GM18867 (cell line): ENCODE data around the gene DOK1.
"Not testable (repeated sequence)": the region's sequence is repeated elsewhere in the genome, so short reads cannot be mapped to it uniquely, and the experiment has no call there.

Experiments
- ATAC-seq: cut with Tn5 transposase; IDR thresholded peaks from one replicate; pipeline ENCODE4 v1.9.1; 2021; ENCODE audit warnings: mild to moderate bottlenecking, moderate library complexity; ENCODE audit not compliant: unreplicated experiment

DOK1 gene

DNA sequence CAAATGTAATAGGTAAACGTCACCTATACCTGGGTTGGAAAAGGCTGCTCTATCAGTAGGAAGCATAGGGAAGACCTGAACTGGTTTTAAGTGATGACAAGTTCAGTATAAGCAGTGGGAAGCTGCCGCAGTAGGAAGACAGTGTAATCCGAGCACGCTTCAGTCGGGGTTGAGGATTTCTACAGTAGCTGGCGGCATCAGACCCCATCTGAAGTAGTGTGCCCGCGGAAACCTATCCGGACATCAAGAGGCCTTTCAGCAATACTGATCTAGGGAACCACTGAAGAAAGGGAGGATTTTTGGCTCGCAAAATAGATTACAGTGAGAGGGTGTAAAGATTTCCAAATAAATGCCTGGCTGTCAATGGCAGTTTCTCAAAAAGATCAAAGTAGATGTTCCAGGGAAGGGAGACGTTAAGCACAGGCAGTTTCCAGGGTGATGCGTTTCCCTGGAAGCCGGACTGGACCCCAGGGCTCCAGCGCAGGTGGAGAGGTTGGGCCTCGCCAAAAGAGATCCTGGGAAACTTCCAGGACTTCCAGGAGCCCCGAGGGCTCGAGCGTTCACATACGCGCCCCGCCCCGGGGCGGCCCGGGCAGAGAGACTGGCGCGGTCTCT is 6.1 kb upstream of the DOK1 start:
- ATAC-seq, result no peak

DNA sequence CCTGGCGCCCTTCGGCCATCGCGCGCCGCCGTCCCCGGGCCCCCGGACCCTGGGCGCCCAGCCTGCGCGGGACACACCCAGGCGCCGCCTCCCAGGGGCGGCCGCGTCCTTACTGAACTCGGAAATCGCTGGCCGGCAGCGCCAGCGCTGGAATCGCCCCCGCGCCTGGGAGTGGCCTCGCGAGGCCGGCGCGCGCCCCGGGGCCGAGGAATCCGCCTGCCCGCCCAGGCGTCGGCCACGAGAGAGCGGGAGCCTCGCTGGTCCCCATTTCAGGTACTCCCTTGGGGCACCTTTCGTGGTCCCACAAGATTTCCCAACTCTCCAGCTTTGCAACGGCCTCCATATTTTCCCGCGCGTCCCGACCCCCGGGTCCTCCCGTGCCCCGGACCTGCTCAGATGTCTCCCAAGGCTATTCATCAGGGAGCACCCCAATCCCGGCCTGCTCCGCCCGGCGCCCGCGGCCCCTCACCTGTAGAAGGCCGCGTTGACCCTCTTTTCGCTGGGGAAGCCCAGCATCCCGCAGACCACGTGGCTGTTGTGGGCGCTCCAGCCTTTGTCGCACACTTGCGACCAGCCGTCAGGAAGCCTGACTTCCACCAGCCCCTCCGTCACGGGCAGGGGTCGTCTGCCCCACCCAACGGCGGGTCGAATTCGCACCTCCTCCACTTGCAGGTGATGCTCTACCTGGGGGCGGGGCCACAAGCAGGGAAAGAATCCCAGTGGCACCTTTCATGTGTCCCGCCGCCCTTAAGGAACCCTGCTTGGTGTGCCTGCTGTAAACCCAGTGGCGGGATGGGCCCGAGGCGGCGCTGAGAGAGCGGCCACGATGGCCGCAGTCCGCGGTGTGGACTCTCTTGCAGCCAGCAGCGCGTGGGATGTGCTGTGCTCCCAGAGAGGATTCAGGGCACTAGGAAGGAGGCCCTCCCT is 5.4 kb upstream of the DOK1 start:
- ATAC-seq, result peak; percentile 34

DNA sequence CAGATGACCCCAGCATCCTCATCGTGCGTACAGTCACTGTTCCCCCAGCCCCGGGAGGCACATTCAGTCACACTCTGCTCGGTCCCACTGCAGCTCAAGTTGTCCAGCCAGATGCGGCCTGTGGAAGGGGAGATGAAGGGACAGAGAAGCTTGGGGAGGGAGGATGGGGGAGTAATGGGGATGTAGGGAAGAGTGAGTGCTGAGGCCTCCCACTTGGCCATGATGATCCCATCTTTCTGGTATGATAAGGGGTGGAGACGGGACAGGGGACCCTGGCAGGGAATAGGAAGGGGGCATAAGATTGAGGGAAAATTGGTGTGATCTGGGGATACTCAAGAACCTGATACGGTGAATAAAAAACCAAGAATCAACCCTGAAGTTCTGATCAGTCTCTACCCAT is 4.3 kb upstream of the DOK1 start:
- no peak for ATAC-seq

DNA sequence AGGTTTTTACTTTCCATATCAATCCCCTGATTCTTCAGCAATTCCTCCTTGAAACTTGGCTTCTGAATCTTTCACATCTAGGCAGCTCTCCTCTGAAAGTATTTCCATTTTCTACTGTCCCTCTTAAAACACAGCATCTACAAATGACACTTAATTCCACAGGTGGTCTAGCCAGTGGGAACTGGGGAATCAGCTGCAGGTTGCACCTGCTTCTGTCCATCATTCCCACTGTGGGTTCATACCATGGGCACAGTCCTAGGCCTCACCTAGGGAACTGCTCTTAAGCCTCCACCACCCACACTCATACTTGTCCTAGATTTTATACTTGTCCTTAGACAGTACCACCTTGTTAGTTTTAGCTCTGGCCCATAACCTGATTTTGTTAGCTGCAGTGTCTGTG is 3.0 kb upstream of the DOK1 start:
- no peak for ATAC-seq

DNA sequence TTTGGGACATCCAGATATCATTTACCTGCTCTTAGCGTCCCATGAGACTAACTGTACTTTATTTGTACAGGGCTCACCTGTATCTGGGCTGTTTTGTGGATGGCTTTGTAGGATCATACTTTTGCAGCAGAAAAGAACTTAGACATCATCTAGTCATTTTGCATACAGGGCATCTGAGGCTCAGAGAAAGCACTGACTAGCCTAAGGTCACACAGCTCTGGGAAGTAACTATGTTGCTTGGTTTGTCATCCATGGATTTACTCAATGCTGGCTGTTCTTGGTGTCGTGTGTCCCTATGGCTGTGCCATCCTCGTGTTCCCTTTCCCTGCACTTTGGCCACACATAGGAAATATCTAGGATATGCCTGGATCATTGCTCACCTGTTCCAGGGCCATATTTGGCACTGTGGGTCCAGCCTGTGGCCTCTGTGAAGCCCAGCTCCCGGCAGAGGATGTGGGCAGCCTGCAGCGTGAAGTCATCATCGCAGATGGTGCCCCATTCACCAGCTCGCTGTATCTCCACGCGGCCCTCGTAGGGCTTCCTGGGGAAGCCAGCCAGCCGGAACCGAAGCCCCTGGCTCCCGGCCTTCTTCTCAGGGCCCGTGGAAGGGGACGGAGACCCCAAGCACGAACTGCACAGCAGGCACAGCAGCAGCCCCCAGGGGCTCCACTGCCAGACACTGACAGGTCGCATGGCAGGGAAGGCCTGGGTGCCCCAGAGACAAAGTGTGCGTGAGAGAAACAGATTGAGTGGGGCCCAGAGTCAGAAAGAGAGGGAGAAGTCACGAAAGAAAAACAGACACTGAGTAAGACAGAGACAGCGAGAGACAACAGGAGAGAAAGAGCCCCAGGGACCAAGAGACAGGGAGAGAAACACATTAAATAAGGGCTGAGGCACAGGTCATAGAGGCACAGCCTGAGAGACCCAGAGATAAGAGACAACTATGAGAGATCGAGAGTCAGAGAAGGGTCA is 2.3 kb upstream of the DOK1 start:
- ATAC-seq, result no peak

DNA sequence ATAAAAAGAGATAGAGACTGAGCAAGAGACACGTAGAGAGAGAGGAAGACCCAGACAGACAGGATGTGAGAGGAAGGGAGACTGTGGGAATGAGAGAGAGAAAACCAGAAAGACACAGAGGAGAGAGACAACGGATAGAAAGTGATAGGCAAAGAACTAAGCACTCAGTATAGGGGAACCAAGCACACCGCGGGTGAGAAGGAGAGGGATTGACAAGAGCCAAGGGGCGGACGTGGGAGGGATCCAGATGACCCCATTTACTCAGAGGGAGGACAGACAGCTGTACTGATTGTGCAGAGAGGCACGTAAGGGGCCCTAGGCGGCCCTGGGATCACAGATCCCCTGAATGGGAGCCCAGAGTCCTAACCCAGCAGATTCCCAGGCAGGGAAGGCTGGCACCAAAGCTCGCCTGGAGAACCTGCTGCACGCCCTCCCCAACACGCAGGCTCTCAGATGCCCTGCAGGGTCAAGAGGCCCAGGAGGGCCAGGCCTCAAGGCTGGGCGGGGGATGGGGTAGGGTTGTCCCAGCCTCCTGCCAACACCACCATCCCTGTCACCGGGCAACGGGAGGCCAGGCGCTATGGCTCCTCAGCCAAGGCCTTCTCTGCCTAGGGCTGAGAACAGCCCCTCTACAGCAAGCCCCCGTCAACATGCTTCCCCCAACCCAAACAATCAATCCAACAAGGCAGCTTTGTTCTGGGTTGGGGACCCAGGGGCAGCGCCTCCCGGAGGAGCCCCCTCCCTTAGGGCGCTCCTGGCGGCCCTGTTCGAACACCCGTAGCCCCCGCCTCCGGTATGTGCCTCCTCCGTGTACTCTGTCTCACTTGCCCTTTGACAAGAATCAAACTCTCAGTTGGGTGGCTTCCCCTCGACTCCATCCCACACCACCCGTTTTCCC is 1.4 kb upstream of the DOK1 start:
- ATAC-seq, result no peak

DNA sequence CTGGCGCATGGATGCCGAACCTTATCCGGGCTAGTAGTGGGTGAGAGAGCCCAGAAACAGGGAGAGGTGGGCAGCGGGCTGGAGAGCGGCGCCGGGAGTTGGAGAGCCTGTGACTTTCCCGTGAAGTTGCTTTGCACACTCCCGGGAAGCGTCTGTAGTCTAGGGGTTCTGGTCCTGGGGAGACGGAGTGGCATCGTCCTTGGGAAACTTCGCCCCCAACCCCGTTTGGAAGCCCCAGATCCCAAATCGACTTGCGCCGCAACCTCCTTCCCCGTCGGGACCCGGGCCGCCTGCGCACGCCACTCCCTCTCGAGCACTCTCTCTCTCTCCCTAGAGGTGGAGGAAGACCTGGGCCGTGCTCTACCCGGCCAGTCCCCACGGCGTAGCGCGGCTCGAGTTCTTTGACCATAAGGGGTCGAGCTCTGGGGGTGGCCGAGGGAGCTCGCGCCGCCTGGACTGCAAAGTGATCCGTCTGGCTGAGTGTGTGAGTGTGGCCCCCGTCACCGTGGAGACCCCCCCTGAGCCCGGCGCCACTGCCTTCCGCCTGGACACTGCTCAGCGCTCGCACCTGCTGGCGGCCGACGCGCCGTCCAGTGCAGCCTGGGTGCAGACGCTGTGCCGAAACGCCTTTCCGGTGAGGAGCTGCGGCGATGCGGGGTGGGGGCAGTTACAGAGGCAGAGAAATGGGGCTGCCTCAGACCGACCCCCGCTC is 456 bp downstream of the DOK1 start:
- peak; percentile 46 for ATAC-seq

DNA sequence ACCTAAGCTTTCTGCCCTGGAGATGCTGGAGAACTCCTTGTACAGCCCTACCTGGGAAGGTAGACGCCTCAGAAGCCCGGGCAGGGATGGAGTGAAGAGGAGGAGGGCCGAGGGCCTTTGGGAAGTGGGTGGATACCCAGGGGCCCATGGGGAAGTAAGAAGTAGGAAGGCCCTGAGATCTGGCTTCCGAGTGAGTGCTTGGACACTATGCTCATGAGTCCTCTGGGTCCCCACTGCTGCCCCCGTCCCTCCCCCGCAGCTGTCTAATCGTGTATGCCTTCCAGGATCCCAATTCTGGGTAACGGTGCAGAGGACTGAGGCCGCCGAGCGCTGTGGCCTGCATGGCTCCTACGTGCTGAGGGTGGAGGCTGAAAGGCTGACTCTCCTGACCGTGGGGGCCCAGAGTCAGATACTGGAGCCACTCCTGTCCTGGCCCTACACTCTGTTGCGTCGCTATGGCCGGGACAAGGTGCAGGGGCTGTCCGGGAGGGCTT is 1.1 kb downstream of the DOK1 start:
- ATAC-seq, result no peak

DNA sequence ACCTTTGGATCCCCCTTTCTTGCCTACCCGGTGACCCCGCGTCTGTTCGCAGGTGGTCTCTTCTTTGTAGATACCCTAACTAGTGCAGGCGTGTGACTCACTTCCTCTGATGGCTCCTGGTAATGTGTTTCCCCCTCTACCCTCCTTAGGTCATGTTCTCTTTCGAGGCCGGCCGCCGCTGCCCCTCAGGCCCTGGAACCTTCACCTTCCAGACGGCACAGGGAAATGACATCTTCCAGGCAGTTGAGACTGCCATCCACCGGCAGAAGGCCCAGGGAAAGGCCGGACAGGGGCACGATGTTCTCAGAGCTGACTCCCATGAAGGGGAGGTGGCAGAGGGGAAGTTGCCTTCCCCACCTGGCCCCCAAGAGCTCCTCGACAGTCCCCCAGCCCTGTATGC is 1.6 kb downstream of the DOK1 start:
- ATAC-seq, result no peak

DNA sequence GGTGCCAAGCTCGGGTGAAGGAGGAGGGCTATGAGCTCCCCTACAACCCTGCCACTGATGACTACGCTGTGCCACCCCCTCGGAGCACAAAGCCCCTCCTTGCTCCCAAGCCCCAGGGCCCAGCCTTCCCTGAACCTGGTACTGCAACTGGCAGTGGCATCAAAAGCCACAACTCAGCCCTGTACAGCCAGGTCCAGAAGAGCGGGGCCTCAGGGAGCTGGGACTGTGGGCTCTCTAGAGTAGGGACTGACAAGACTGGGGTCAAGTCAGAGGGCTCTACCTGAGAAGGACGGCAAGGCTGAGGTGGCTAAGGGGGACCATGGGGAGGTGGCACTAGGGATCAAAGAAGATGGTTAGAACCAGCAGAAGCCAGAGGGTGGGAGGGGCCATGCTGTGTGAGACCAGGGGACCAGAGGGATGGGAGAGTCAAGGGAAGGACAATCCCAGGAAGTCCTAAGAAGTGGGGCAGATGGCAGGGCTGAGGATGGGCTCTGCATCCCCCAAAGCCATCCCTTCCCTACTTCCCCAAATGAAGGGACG is 2.4 kb downstream of the DOK1 start:
- no peak for ATAC-seq

DNA sequence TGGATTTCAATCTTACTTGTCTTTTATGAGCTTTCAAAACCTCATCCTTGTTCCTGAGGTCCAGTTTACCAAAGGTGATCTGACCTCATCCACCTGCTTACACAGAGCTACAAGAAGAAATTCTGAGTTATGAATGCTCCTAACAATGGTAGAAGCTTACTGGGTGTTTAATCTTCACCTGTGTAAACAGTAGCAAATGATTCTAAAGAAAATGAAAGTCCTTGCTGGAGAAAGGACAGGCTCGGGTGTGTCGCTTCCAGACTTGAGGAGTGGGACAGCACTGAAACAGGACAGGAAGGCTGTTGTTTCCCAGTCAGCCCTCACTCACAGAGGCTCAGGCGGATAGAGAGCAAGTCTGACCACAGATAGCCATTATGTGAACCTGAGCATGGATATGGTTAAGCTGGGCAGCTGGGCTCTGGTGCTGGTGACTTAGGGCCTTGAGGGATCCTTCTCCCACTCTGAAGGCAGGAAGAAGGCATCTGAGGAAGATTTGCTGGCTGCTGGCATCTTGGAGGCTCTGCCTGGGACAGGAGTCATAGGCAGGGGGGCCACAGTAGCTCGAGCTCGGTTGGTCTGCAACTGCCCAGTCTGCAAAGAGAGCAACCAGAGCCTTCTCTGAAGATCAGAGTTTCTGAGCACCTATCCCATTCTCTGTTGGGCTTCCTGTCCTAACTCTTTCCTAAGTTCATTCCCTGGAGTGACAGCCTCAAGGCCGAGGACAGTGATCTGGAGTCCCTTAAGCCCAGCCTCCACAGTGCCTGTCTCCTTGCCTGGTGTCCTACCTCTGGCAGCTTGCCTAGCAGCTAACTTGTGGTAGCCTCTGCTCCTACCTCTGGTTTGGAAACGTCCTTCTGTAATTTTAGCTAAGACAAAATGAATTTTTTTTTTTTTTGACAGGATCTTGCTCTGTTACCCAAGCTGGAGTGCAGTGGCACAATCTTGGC is 4.0 kb downstream of the DOK1 start:
- no peak for ATAC-seq

DNA sequence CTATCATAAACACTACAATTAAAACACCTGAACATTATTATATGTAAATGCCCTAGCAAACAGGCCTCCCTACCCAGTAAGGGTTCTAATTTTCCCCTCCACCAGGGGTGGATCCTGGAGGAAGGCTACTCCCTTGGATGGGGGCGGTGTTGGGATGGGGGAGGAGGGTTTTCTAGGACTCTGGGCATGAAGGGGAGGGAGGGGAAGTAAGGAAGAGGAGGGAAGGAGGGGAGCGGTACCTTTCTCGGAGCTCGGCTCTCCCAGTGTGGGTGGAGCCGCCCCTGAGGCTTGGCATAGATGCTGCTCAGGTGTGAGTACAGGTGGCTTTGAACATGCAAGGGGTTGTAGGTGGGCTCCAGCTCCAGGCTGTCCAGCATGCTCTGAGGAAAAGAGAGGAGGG is 5.4 kb downstream of the DOK1 start:
- no peak for ATAC-seq

DNA sequence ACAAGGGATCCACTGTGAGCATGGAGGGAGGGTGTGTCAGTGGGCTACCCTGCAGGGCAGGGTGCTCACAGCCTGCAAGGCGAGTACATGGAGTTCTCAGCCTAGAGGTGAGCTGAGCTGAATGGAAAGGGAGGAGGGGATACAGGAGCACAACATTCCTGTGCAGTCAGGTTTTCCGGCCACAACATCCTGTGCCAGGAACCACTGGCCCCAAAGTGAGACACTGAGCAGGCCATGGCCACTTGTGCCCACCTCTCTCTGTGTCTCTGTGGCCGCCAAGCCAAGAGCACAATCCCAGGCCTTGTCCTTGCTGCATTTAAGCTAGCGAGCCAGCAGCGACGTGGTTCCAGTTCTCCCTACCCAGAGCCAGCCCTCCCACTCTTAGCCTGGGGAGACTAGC is 6.1 kb downstream of the DOK1 start:
- ATAC-seq, result no peak

DNA sequence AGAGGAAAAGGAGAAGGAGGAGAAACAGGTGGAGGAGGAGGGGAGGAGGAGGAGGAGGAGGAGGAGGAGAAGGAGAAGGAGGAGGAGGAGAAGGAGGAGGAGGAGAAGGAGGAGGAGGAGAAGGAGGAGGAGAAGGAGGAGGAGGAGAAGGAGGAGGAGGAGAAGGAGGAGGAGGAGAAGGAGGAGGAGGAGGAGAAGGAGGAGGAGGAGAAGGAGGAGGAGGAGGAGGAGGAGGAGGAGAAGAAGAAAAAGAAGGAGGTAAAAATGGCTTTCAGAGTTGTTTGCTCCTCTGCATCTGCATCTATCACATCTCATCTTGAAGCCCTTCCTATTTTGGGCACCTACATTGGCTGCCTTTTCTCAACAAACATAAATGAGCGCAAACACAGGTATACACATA is 6.5 kb downstream of the DOK1 start:
- ATAC-seq, result not testable (repeated sequence)

DNA sequence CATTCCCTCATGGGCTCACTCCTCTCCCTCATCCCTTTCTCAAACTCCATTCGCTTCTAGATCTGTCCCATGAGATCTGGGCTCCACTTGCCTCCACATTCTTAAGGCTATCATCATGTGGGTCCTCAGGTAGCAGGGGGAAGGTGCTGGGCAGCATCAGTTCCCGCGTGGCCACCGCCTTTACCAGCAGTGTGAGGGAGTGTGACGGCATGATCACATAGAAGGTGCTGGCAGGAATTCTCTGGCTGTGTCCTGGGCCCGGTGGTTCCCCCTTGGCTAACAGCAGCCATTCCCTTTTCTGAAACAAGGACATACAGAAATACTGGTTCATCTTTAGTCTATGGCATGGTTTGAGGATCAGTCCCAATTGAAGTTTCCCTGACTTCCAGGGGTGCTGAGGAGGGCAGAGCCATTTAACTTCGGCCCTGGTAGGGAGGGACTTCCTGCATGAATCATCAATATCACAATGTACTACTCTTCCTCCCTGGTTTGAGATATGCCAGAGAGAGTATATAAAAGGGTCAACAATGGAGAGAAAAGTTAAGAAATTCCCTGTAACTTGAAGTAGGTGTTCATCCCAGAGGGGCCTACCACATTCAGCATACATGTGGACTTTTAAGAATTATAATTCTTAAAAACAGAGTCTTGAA is 7.7 kb downstream of the DOK1 start:
- no peak for ATAC-seq

DNA sequence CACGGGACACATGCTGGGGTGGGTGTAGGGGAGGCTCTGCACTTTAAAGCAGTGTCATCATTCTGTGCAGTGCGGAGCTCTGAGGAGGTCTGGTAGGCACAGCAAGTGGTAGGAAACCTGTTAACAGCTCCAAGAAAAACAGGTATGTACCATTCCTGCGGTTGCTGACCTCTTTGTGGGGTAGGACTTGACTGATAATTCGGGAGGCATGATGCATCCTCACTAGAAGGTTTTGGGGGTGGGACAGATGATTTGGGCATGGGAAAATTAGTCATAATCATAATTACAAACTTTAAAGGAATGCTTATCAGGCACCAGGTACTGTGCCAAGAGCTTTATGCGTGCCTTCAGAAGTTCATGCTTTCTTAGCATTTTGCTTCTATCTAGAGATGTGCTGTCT is 9.7 kb downstream of the DOK1 start:
- ATAC-seq, result no peak

DNA sequence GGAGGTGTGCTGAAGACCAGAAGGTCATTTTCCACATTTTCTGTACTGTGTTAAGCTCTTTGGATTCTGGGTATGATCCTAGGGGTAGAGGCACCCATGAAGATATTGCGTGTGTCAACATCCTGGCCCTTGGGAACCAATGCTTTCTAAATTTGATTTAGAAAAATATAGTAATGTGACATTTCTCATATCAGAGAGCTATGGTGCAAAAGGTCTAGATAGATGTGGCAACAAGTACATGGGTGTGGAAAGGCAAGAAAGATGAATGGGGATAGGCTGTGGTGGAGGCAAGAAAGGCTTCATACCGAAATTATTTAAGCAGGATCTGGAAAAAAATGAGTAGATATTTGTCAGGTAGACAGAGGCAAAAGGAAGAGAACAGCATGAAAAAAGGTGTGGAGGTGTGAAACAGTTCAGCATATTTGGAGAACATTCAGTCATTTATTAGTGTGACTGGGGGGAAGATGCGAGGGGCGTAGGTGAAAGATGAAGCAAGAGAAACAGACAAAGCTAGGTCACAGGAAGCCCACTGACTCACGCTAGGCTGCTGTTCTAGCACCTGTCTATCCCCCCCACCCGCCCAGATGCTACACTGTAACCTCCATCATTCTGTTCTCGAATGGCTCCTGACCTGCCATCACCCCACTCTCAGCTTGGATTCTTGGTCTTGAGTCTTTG is 11.7 kb downstream of the DOK1 start:
- no peak for ATAC-seq
